Calu3 (cell line): Measurements from ENCODE around the gene PAQR4. TPM values are rescaled to one million over a fixed set of nuclear protein-coding genes. Genes with fewer than 3 reads are reported as not detected.

ENCODE experiments used
- BruUV-seq: library from RNA; stranded (reverse); fragments of 400-500 nt; replicated peaks from 2 replicates; lab custom pipeline; 2021; lab: Mats Ljungman, UMichigan
- CTCF ChIA-PET: fragments of 300-600 bp; sonication (Branson Sonifier 250); formaldehyde crosslinking; loops from one replicate; lab custom pipeline; 2022; ENCODE audit warnings: antibody characterized with exemption; lab: Charles Lee
- DNase-seq: peaks from one replicate; pipeline ENCODE4 v3.0.0; 2022
- H3K27ac Mint-ChIP-seq: one replicate; pipeline ENCODE4 v1.8.0; 2022; ENCODE audit warnings: mixed read lengths; ENCODE audit not compliant: unreplicated experiment
- H3K27me3 Mint-ChIP-seq: one replicate; pipeline ENCODE4 v1.8.0; 2022; ENCODE audit warnings: mixed read lengths; ENCODE audit not compliant: unreplicated experiment
- H3K36me3 Mint-ChIP-seq: one replicate; pipeline ENCODE4 v1.8.0; 2022; ENCODE audit warnings: mild to moderate bottlenecking, moderate library complexity, mixed read lengths; ENCODE audit not compliant: insufficient read depth, unreplicated experiment
- H3K4me1 Mint-ChIP-seq: one replicate; pipeline ENCODE4 v1.8.0; 2022; ENCODE audit warnings: mild to moderate bottlenecking, low read depth, mixed read lengths; ENCODE audit not compliant: unreplicated experiment
- H3K4me3 Mint-ChIP-seq: one replicate; pipeline ENCODE4 v1.8.0; 2022; ENCODE audit warnings: mild to moderate bottlenecking, low read depth, moderate library complexity, mixed read lengths; ENCODE audit not compliant: unreplicated experiment
- H3K9me3 Mint-ChIP-seq: one replicate; pipeline ENCODE4 v1.8.0; 2022; ENCODE audit warnings: low read depth, mixed read lengths; ENCODE audit not compliant: unreplicated experiment
- intact Hi-C: fragments of 100-400 bp; cut with micrococcal nuclease; formaldehyde crosslinking; loops from one replicate; pipeline ENCODE4 v1.10.0; 2022; ENCODE audit not compliant: unreplicated experiment
- total RNA-seq: library from RNA; stranded (reverse); gene quantifications from 2 replicates; pipeline ENCODE4 v1.2.3, GENCODE V29; 2022
- TF ChIP-seq, protein P1 (sequence below): fragments of 200-600 bp; IDR thresholded peaks from one replicate; pipeline ENCODE4 v1.8.0; 2022; ENCODE audit warnings: antibody characterized with exemption; ENCODE audit not compliant: unreplicated experiment

PAQR4 gene
- total RNA-seq, 1 experiment from 2014 or later: 56.0 TPM

DNA sequence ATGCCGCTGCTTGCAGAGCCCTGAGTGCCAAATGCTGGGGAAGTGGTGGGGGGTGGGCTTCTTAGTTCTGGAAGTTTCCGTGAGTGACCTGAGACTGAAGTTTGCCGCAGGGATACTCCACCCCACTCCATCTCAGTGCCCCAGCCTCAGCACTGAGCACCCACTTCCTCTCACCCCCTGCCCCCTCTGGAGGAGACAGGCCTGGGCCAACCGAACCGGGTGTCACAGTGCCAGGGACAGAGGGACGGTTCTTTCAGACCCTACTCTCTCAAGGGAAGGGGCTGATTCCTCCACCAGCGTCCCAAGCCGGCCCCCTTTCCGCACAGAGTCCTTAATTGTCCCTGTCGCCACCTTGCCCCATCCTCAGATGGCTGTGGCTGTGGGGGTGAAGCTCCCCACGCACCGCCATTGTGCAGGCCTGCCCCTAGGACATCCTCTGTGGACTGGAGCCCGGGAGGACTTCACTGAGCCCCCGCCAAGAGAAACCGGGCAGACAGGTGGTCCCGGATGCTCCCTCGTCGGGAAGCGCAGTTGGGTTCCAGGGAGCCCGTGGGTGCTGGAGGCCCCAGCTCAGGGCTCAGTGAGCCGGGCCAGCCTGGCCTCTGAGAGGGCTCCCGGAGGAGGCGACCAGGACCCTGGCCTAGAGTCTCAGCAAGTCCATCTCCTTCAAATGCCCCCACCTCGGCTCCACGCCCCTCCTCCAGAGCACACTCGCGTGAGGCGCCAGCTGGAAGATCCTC is 6.6 kb upstream of the PAQR4 start:
- TF ChIP-seq, protein P1, sequence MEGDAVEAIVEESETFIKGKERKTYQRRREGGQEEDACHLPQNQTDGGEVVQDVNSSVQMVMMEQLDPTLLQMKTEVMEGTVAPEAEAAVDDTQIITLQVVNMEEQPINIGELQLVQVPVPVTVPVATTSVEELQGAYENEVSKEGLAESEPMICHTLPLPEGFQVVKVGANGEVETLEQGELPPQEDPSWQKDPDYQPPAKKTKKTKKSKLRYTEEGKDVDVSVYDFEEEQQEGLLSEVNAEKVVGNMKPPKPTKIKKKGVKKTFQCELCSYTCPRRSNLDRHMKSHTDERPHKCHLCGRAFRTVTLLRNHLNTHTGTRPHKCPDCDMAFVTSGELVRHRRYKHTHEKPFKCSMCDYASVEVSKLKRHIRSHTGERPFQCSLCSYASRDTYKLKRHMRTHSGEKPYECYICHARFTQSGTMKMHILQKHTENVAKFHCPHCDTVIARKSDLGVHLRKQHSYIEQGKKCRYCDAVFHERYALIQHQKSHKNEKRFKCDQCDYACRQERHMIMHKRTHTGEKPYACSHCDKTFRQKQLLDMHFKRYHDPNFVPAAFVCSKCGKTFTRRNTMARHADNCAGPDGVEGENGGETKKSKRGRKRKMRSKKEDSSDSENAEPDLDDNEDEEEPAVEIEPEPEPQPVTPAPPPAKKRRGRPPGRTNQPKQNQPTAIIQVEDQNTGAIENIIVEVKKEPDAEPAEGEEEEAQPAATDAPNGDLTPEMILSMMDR: no peak
- DNase-seq: no peak
- H3K4me1 Mint-ChIP-seq: peaks cover 26% of the 10 kb centered on the region
- intact Hi-C loops: no loop called here
- CTCF ChIA-PET: interaction anchor here (0.6 to 1.2 kb wide), 3 partner anchors 15 to 18 kb away, joined by 3 to 4 read pairs (median 3); partner anchors contain the start of gene PKMYT1
- no TSS peak for BruUV-seq
- peaks cover 84% of the 10 kb centered on the region for H3K27me3 Mint-ChIP-seq
- no peak overlapping the region for H3K27ac Mint-ChIP-seq
- H3K9me3 Mint-ChIP-seq: no peaks in the 10 kb centered on the region
- H3K36me3 Mint-ChIP-seq: peaks cover 32% of the 10 kb centered on the region
- H3K4me3 Mint-ChIP-seq: no peak overlapping the region

GRCh38 chr16:2963074-2963722 is 6.0 kb upstream of the PAQR4 start:
- H3K27me3 Mint-ChIP-seq: peaks cover 87% of the 10 kb centered on the region
- no peak for DNase-seq
- no TSS peak for BruUV-seq
- CTCF ChIA-PET: interaction anchor here (0.6 to 1.2 kb wide), 4 partner anchors 14 to 101 kb away, joined by 3 to 4 read pairs (median 3); partner anchors contain the start of gene PKMYT1
- no peaks in the 10 kb centered on the region for H3K9me3 Mint-ChIP-seq
- peak overlapping the region; percentile 81 for H3K4me3 Mint-ChIP-seq
- H3K4me1 Mint-ChIP-seq: peaks cover 24% of the 10 kb centered on the region
- no peak overlapping the region for H3K27ac Mint-ChIP-seq
- intact Hi-C loops: no loop called here
- TF ChIP-seq, protein P1: no peak
- peaks cover 33% of the 10 kb centered on the region for H3K36me3 Mint-ChIP-seq

DNA sequence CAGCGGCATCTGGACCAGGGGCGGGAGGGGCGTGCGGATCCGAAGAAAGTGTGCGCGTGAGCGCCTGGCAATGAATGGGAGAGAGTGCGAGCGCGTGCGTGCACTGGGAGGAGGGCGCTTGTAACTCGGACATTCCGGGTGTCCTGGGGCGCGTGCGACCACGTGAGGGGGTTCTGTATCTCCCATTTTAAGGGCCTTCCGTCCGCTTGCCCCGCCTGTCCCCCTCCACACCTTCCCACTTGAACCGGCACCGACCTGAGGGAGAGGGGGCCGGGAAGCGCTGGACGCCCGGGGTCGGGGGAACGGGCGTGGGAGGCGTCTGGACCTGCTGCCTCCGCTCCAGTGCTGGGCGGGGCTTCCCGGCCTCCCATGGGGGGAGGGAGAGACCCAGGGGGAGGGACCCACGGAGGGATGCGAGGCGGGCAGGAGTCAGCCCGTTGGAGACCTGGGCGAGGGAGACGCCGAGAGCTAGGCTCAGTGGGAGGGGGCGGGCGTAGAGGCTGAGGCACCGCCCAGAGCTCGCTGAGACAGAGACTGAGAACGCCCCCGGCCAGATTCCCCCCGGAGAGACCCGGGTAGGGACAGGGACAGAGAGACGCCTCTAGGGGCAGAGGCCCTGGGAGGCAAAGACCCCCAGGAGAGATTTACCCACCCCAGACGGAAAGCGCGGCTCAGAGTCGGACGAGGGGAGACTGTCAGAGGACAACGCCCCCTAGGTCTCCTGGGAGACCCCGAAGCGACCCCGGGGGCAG is 5.2 kb upstream of the PAQR4 start, which contains the start of gene KREMEN2:
Gene KREMEN2, plus strand, starts transcription at position 553 of the 752 bp plus-strand sequence. CDS start 246 bp downstream, outside the sequence.
- Mint-ChIP-seq H3K36me3 (peaks cover 36% of the 10 kb centered on the region), H3K9me3 (no peaks in the 10 kb centered on the region), H3K27ac (peak within 1 kb of the TSS; percentile 54), H3K4me3 (peak within 1 kb of the TSS; percentile 81), H3K27me3 (peaks cover 84% of the 10 kb centered on the region), H3K4me1 (peaks cover 21% of the 10 kb centered on the region)
- DNase-seq: peak; percentile 57
- TF ChIP-seq, protein P1: no peak
- intact Hi-C loops: no loop called here
- CTCF ChIA-PET: interaction anchor here (0.6 kb wide), 1 partner anchor 101 kb away, joined by 3 read pairs; no protein-coding TSS in a partner anchor
- no TSS peak for BruUV-seq
